GM12864 (cell line): ENCODE results near the gene PEF1.

Experiments
- DNase-seq: peaks from one replicate; pipeline ENCODE4 v3.0.0-alpha.2; 2011; ENCODE audit warnings: low read depth
- H3K4me3 ChIP-seq: 2 replicates; pipeline ENCODE4 v1.5.1; 2011; ENCODE audit warnings: mild to moderate bottlenecking, low read depth, low read length, control low read depth
- TF ChIP-seq, protein P1 (sequence below): IDR thresholded peaks from 2 replicates; pipeline ENCODE4 v1.5.1; 2011; ENCODE audit warnings: low read depth, mild to moderate bottlenecking, moderate library complexity, low read length, control low read depth, inconsistent platforms; ENCODE audit errors: missing control alignments

The PEF1 gene

DNA sequence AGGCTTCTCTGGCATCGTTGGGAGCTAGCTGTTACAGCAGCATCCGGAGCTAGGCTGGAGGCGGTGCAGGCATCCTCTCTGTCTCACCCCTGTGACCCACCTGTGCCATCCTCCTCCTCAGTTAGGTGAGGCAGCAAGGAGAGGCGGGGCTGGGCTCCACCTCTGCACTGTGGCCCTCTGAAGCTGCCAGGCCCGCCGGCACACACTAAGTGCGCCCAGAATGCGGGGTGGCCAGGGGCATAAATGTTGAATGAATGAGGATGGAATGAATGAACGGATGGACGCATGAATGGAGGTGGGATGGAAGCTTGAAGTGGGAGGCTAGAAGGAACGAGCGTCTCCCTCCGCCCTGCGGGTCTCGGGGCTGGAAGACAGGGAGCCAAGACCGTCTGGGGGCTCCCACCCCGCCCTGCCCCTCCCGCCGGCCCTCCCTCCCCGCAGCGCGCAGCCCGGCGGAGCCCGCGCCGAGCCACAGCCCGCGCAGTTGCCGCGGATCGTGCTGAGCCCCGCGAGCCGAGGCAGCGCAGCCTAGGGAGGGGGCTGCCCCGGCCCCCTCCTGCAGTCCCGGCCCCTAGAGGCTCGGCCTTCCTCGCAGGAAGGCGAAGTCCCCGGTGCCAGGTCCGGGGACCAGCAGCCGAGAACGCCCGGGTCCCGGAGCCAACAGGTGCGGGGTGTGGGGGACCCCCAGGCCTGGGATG lies 27.3 kb downstream of the PEF1 start, which contains the start of gene HCRTR1:
Gene HCRTR1, plus strand, starts transcription at position 472 of the 698 bp plus-strand sequence. CDS start 1,504 bp downstream, outside the sequence.
- DNase-seq = no peak
- TF ChIP-seq, protein P1, sequence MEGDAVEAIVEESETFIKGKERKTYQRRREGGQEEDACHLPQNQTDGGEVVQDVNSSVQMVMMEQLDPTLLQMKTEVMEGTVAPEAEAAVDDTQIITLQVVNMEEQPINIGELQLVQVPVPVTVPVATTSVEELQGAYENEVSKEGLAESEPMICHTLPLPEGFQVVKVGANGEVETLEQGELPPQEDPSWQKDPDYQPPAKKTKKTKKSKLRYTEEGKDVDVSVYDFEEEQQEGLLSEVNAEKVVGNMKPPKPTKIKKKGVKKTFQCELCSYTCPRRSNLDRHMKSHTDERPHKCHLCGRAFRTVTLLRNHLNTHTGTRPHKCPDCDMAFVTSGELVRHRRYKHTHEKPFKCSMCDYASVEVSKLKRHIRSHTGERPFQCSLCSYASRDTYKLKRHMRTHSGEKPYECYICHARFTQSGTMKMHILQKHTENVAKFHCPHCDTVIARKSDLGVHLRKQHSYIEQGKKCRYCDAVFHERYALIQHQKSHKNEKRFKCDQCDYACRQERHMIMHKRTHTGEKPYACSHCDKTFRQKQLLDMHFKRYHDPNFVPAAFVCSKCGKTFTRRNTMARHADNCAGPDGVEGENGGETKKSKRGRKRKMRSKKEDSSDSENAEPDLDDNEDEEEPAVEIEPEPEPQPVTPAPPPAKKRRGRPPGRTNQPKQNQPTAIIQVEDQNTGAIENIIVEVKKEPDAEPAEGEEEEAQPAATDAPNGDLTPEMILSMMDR = no peak
- no peak within 1 kb of the TSS for H3K4me3 ChIP-seq

GRCh38 chr1:31615939-31616338 lies 28.7 kb downstream of the PEF1 start:
- no peak overlapping the region for H3K4me3 ChIP-seq
- TF ChIP-seq, protein P1 = no peak
- no peak for DNase-seq

DNA sequence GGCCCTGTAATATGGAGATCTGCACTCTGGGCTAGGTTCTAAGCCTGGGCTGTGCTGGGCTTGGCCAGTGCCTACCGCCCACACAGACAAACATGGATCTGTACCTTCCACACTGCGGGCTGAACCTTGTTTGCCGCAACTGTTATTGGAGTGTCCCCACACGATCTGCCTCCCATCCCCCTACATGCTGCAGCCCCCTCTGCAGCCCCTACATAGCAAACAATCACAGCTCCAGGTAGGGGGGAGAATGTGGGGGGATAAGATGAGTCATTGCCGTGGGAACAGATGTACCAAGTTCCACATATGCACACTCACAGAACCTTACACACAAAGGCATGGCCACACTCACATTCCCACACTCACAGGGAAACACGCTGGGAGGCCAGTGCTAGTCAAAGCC lies 29.3 kb downstream of the PEF1 start:
- TF ChIP-seq, protein P1 = no peak
- no peak overlapping the region for H3K4me3 ChIP-seq
- DNase-seq = no peak

DNA sequence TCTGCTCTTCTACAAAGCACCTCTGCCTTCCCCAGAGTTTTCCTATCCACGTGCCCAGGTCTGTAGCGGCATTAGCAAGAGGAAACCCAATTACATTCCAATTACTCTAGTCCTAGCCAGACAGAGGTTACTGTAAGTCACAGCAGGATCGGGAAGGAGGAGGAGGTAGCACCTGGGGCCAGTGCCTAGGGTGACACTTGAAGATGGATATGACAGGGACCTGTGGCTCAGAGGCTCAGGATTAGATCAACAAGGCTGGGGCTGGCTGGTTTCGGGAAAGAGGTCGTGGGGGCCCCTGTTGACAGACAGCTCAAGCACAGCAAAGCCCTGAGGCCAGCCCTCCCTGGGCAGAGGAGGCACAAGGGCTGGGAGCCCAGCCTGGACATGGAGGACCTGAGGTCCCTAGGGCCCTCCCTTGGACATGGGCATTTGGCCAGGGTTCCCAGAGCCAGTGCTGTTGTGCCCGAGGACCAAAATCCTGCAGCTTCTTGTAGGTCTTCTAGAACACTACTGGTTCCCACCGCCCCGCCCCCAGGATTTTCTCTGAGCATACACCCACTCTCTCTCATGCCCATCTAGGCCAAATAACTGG lies 30.2 kb downstream of the PEF1 start:
- DNase-seq = no peak
- H3K4me3 ChIP-seq = no peak overlapping the region
- TF ChIP-seq, protein P1 = no peak

DNA sequence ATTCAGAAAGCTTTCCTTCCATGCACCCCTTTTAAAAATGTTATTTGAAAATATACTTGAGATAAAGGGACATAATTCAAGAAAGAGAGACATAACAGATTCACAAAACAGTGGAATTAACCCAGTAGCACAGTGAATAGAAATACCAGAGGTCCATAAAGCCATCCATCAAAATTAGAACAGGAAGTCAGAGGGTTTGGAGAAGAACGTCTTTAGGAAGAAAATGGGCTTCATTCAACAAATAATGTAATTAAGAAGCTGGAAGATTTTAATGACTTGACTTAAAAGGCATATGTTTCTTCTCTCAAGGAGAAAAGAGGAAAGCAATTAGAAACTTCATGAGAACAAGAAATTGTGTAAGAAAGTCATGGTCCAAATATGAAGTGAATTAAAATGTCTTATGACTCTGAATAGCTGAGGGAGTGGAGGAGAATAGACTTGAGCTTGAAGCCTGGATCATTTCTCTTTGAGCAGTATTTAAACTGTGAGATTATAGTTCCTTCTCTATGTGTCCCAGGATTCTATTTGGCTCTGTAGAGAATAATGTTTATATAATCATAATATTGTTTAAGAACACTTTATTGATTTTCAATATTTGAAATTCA lies 35.1 kb downstream of the PEF1 start:
- DNase-seq = no peak
- TF ChIP-seq, protein P1 = no peak
- H3K4me3 ChIP-seq = no peak overlapping the region

- DNase-seq = no peak
- no peak overlapping the region for H3K4me3 ChIP-seq
- TF ChIP-seq, protein P1 = no peak
Measured at GRCh38 chr1:31607360-31607759, 37.3 kb downstream of the PEF1 start.
